SK-N-SH (cell line): ENCODE measurements around the gene ZNF775. TPM values are rescaled to one million over a fixed set of nuclear protein-coding genes. Genes with fewer than 3 reads are reported as not detected.

Source experiments
- CTCF ChIA-PET: fragments of 300-600, 350-600 bp; formaldehyde crosslinking; extraction: SDS; loops from one replicate; lab custom pipeline; 2021; lab: Yijun Ruan, JAX
- POLR2A ChIA-PET: fragments of 350-600 bp; sonication (Branson Sonifier 250); formaldehyde crosslinking; extraction: SDS; loops from one replicate; lab custom pipeline; 2020; ENCODE audit warnings: antibody characterized with exemption, inconsistent platforms; lab: Yijun Ruan, JAX
- DNase-seq: peaks from one replicate; pipeline ENCODE4 v3.0.0; 2012
- H2AFZ ChIP-seq: fragments of 200-600 bp; sonication (generic); 2 replicates; pipeline ENCODE4 v1.8.1; 2016; ENCODE audit warnings: antibody characterized with exemption, mild to moderate bottlenecking, low read depth
- H3F3A ChIP-seq: fragments of 200-600 bp; sonication (generic); replicated peaks from 2 replicates; pipeline ENCODE3; 2016; ENCODE audit warnings: antibody characterized with exemption, mild to moderate bottlenecking; ENCODE audit not compliant: insufficient read depth
- H3K27ac ChIP-seq, 2 experiments: fragments of 200-500 bp in 1 of 2; fragments of 200-600 bp in 1 of 2; sonication (Bioruptor generic) in 1 of 2; sonication (generic), shearing (Covaris generic) in 1 of 2; 2 replicates each; pipeline versions ENCODE4 v1.5.1 to v1.6.1; 2014 to 2016; ENCODE audit warnings: low read depth in 2 of 2, inconsistent platforms in 1 of 2, low read length in 1 of 2, mild to moderate bottlenecking in 1 of 2, mixed read lengths in 1 of 2
- H3K27me3 ChIP-seq: fragments of 200-600 bp; sonication (generic), shearing (Covaris generic); 2 replicates; pipeline ENCODE4 v1.6.1; 2016; ENCODE audit warnings: mixed run types; ENCODE audit not compliant: insufficient read depth
- H3K36me3 ChIP-seq, 2 experiments: fragments of 200-500 bp in 1 of 2; fragments of 200-600 bp in 1 of 2; sonication (Bioruptor generic) in 1 of 2; sonication (generic) in 1 of 2; replicated peaks in 1 of 2; 2 replicates each; pipeline versions ENCODE3 to v1.5.1; 2014 to 2016; ENCODE audit warnings: low read length in 1 of 2, mild to moderate bottlenecking in 1 of 2; ENCODE audit not compliant: insufficient read depth in 2 of 2, control insufficient read depth in 1 of 2
- H3K4me1 ChIP-seq, 2 experiments: fragments of 200-500 bp in 1 of 2; fragments of 200-600 bp in 1 of 2; sonication (Bioruptor generic) in 1 of 2; sonication (generic), shearing (Covaris generic) in 1 of 2; 2 replicates each; pipeline versions ENCODE4 v1.5.1 to v1.6.1; 2014 to 2016; ENCODE audit warnings: low read depth in 1 of 2, low read length in 1 of 2, mixed run types in 1 of 2; ENCODE audit not compliant: insufficient read depth in 2 of 2, control insufficient read depth in 1 of 2
- H3K4me2 ChIP-seq: fragments of 200-600 bp; sonication (generic), shearing (Covaris generic); 2 replicates; pipeline ENCODE4 v1.6.1; 2017; ENCODE audit warnings: mixed run types
- H3K4me3 ChIP-seq, 2 experiments: fragments of 200-500 bp in 1 of 2; fragments of 200-600 bp in 1 of 2; sonication (Bioruptor generic) in 1 of 2; sonication (generic), shearing (Covaris generic) in 1 of 2; 2 replicates each; pipeline versions ENCODE4 v1.5.1 to v1.8.1; 2014 to 2016; ENCODE audit warnings: low read depth in 2 of 2, inconsistent platforms in 1 of 2, low read length in 1 of 2, mild to moderate bottlenecking in 1 of 2, mixed read lengths in 1 of 2, moderate library complexity in 1 of 2
- H3K79me2 ChIP-seq: fragments of 200-600 bp; sonication (generic); 2 replicates; pipeline ENCODE4 v1.8.1; 2017; ENCODE audit warnings: mild to moderate bottlenecking; ENCODE audit not compliant: insufficient read depth
- H3K9ac ChIP-seq: fragments of 200-600 bp; sonication (generic); 2 replicates; pipeline ENCODE4 v1.6.1; 2017; ENCODE audit warnings: mixed run types
- H3K9me2 ChIP-seq: fragments of 200-600 bp; sonication (generic); 2 replicates; pipeline ENCODE4 v1.6.1; 2017; ENCODE audit warnings: mixed run types
- H3K9me3 ChIP-seq: fragments of 200-600 bp; sonication (generic); 2 replicates; pipeline ENCODE4 v1.6.1; 2017; ENCODE audit warnings: mixed run types, mild to moderate bottlenecking, moderate library complexity
- H4K20me1 ChIP-seq: fragments of 200-600 bp; sonication (generic); 2 replicates; pipeline ENCODE4 v1.6.1; 2017; ENCODE audit warnings: mild to moderate bottlenecking, mixed run types; ENCODE audit not compliant: insufficient read depth
- NRF1 ChIP-seq: IDR thresholded peaks from 2 replicates; pipeline ENCODE4 v1.6.1; 2012; ENCODE audit warnings: low read depth, mild to moderate bottlenecking, low read length
- PBX3 ChIP-seq: IDR thresholded peaks from 2 replicates; pipeline ENCODE4; 2012
- RAD21 ChIP-seq: IDR thresholded peaks from 2 replicates; pipeline ENCODE4 v1.6.1; 2012; ENCODE audit warnings: mild to moderate bottlenecking, low read length
- YY1 ChIP-seq: IDR thresholded peaks from 2 replicates; pipeline ENCODE4 v1.4.0; 2012; ENCODE audit warnings: low read depth, mild to moderate bottlenecking
- ZBTB33 ChIP-seq: IDR thresholded peaks from 2 replicates; pipeline ENCODE4 v1.4.0; 2012; ENCODE audit warnings: low read depth, borderline replicate concordance
- WGBS: methylation state at CpG from one replicate; pipeline ENCODE4 v1.1.6; 2017; ENCODE audit warnings: low lambda C conversion rate; 5-methylcytosine and 5-hydroxymethylcytosine counted together
- polyA plus RNA-seq, 3 experiments: library from polyadenylated mRNA; depleted of rRNA; stranded (reverse); fragments of >200 nt; gene quantifications; 2 replicates each; pipeline ENCODE4 v1.2.3, GENCODE V29; 2012

Gene ZNF775
- polyA plus RNA-seq, 1 of the 3 experiments (the other 2 are of a cell fraction) = 5.0 TPM

GRCh38 chr7:150341263-150342120 lies 37.6 kb upstream of the ZNF775 start, which contains the start of gene RARRES2:
TSS of gene RARRES2 (minus strand) at chr7:150341629. CDS start at chr7:150340609, 1,020 bp downstream.
- no peaks in the 10 kb centered on the region for H3K9me3 ChIP-seq
- no peaks in the 10 kb centered on the region for H3F3A ChIP-seq
- DNase-seq = peak; percentile 85
- H3K27me3 ChIP-seq = peaks cover 8% of the 10 kb centered on the region; the same call in 1 of the 2 replicates
- H3K4me3 ChIP-seq = no peak within 1 kb of the TSS
- H3K4me1 ChIP-seq = no peaks in the 10 kb centered on the region; a peak in 1 of 4 replicates
- H3K79me2 ChIP-seq = no peaks in the 10 kb centered on the region
- no peak within 1 kb of the TSS for H2AFZ ChIP-seq
- no peaks in the 10 kb centered on the region for H3K9me2 ChIP-seq
- no peak within 1 kb of the TSS for H3K9ac ChIP-seq
- WGBS = 36% methylated on average over 45 of the region's 49 CpGs
- H3K27ac ChIP-seq = no peak within 1 kb of the TSS
- no peak for TF ChIP-seq PBX3
- no peaks in the 10 kb centered on the region for H4K20me1 ChIP-seq
- ChIA-PET CTCF (interaction anchor here (1.0 to 1.9 kb wide), 2 partner anchors 17 to 80 kb away, joined by 3 to 5 read pairs; no protein-coding TSS in a partner anchor), POLR2A (no interaction called here)
- H3K4me2 ChIP-seq = no peak within 1 kb of the TSS
- H3K36me3 ChIP-seq = no peaks in the 10 kb centered on the region

GRCh38 chr7:150342121-150342408 lies 37.1 kb upstream of the ZNF775 start:
- H3K4me3 ChIP-seq = no peak overlapping the region

More at GRCh38 chr7:150342121-150342408, 37.1 kb upstream of the ZNF775 start:
- H3K4me2 ChIP-seq = no peak overlapping the region
- H3K27ac ChIP-seq = no peak overlapping the region
- ChIA-PET CTCF (interaction anchor here (1.1 to 1.9 kb wide), 2 partner anchors 12 to 80 kb away, joined by 3 to 5 read pairs; no protein-coding TSS in a partner anchor), POLR2A (no interaction called here)
- TF ChIP-seq YY1 (no peak), NRF1 (no peak), RAD21 (no peak), ZBTB33 (no peak)
- H3F3A ChIP-seq = no peaks in the 10 kb centered on the region
- no peak for DNase-seq
- H3K4me1 ChIP-seq = no peaks in the 10 kb centered on the region; a peak in 1 of 4 replicates
- no peak overlapping the region for H3K9ac ChIP-seq
- no peaks in the 10 kb centered on the region for H4K20me1 ChIP-seq
- no peak overlapping the region for H2AFZ ChIP-seq
- H3K79me2 ChIP-seq = no peaks in the 10 kb centered on the region
- no peaks in the 10 kb centered on the region for H3K36me3 ChIP-seq
- H3K9me3 ChIP-seq = no peaks in the 10 kb centered on the region
- peaks cover 8% of the 10 kb centered on the region; the same call in 1 of the 2 replicates for H3K27me3 ChIP-seq
- WGBS = 92% methylated on average over 9 of the region's 9 CpGs
- no peaks in the 10 kb centered on the region for H3K9me2 ChIP-seq
